Measurements from ENCODE around the gene RNF151.
A peak's percentile ranks its signal among the peaks of the same experiment; 100 is the strongest.

Gene RNF151

DNA sequence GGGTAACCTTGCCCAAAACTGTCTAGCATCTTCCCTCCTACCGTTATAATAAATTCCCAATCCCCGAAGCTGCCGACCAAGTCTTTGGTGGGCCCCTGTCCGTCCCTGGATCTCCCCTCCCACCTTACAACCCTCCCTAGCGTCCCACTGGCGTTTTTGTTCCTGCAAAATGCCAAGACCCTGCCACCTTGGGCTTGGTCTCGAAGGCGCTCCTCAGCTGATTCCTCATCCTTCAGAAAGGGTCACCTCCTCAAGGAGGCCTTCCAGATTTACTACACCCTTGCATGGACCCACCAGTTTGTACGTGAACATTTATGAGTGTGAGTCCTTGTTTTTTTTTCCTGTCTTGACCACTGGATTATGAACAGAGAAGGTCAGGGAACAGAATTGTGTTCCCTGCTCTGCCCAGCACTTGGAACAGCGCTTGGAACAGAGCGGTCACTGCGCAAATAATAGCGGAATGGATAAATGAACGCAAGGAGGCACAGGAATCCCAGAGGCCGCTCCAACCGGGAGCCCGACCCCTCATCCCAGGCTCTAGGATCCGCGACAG is 16.4 kb downstream of the RNF151 start:
- H3K4me1 ChIP-seq (ENCODE audit: insufficient read depth, low read length): peaks cover 15% of the 10 kb centered on the region
- no peaks in the 10 kb centered on the region for H3K9me3 ChIP-seq (ENCODE audit: control insufficient read depth, insufficient read depth, low read length)
- peak overlapping the region; percentile 66; the same call in 1 of the 2 replicates for H3K9ac ChIP-seq (ENCODE audit: low read depth, low read length)
- peaks cover 3% of the 10 kb centered on the region; the same call in 1 of the 2 replicates for H3K36me3 ChIP-seq (ENCODE audit: insufficient read depth, low read length)

DNA sequence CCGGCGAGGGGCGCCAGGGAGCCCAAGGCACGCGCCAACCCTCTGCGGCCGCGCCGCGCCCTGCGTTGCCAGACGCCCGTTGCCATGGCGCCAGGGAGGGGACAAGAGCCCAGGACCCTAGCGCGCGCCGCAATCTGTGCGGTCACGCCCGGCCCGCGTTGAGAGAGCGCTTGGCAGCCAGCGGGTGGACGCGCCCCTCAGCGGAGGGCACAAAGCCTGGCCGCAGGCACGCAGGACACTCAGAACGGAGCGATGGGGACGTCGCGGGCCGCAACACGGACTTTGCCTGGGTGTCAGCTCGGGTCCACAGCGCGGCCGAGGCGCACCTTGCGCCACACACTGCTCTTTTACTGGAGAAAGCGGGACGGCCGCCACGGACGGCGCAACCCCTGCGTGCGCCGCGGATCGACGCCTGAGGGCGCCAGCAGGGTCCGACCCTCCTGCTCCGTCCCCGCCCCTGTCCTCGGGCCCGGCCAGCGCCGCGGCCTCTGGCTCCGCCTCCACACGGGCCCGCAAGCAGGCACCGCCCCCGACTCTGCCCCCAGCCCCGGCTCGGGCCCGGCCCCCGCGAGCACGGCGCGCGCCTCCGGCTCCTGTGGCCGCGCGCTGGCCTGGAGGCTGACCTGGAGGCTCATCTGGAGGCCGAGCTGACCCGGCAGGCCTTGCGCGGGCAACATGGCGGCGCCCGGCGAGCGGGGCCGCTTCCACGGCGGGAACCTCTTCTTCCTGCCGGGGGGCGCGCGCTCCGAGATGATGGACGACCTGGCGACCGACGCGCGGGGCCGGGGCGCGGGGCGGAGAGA is 17.1 kb downstream of the RNF151 start, which contains the start of gene GFER:
GFER (plus strand) TSS at position 650 of the 803 bp plus-strand sequence; CDS start at position 676, 26 bp downstream.
- Histone ChIP-seq H3K9me3 (ENCODE audit: control insufficient read depth, insufficient read depth, low read length) (no peaks in the 10 kb centered on the region), H3K36me3 (ENCODE audit: insufficient read depth, low read length) (peaks cover 3% of the 10 kb centered on the region; the same call in 1 of the 2 replicates), H3K4me1 (ENCODE audit: insufficient read depth, low read length) (peaks cover 15% of the 10 kb centered on the region), H3K9ac (ENCODE audit: low read depth, low read length) (peak within 1 kb of the TSS; percentile 66)

DNA sequence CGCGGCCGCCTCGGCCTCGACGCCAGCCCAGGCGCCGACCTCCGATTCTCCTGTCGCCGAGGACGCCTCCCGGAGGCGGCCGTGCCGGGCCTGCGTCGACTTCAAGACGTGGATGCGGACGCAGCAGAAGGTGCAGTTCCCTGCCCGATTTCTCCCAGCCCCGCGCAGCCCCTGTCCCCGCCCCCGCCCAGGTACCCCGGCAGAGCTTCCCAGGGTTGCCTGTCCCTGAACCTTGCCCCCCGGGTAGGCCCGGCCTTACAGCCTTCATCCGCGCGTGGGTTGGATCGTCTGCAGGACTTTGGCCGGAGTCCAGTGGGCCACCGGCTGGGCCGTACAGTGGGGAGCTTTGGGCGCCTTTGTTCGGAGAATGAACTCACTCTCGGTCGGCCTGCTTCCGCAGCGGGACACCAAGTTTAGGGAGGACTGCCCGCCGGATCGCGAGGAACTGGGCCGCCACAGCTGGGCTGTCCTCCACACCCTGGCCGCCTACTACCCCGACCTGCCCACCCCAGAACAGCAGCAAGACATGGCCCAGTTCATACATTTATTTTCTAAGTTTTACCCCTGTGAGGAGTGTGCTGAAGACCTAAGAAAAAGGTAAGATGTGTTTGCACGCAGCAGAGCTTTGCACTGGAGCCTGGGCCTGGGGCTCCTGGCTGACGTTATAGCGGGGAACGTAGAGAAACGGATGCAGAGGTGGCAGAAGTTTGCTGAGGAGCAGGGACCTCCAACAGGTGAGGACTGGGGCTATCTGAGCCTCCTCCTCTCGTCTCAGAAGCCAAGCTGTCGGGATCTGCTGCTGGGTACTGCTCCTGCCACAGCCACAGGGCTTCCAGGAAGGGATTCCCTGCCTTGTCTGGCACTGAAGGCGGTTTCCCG is 17.9 kb downstream of the RNF151 start:
- Histone ChIP-seq H3K9me3 (ENCODE audit: control insufficient read depth, insufficient read depth, low read length) (no peaks in the 10 kb centered on the region), H3K9ac (ENCODE audit: low read depth, low read length) (peak overlapping the region; percentile 66), H3K4me1 (ENCODE audit: insufficient read depth, low read length) (peaks cover 15% of the 10 kb centered on the region), H3K36me3 (ENCODE audit: insufficient read depth, low read length) (peaks cover 3% of the 10 kb centered on the region; the same call in 1 of the 2 replicates)

DNA sequence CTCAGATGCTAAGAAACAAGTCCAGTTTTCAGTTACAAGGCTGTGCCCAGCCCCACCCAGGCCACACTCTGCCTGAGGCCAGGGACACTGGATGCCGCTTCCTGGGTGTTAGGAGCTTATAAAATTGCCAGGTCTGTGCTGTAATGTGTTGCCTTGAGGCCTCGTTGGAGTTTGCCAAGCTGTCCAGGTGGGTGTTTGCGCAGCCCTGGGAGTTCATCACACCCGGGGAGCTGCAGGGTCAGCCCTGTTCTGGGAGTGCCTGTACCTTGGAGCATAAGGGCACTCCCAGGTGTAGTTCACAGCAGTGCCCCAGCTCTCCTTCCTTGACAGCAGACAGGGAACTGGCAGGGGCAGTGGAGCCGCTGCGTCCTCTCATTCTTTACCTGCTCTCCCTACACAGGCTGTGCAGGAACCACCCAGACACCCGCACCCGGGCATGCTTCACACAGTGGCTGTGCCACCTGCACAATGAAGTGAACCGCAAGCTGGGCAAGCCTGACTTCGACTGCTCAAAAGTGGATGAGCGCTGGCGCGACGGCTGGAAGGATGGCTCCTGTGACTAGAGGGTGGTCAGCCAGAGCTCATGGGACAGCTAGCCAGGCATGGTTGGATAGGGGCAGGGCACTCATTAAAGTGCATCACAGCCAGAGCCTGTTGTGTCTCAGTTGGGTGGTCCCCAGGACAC is 19.0 kb downstream of the RNF151 start:
- peaks cover 3% of the 10 kb centered on the region; the same call in 1 of the 2 replicates for H3K36me3 ChIP-seq (ENCODE audit: insufficient read depth, low read length)
- H3K4me1 ChIP-seq (ENCODE audit: insufficient read depth, low read length): peaks cover 15% of the 10 kb centered on the region
- H3K9ac ChIP-seq (ENCODE audit: low read depth, low read length): no peak overlapping the region
- no peaks in the 10 kb centered on the region for H3K9me3 ChIP-seq (ENCODE audit: control insufficient read depth, insufficient read depth, low read length)

DNA sequence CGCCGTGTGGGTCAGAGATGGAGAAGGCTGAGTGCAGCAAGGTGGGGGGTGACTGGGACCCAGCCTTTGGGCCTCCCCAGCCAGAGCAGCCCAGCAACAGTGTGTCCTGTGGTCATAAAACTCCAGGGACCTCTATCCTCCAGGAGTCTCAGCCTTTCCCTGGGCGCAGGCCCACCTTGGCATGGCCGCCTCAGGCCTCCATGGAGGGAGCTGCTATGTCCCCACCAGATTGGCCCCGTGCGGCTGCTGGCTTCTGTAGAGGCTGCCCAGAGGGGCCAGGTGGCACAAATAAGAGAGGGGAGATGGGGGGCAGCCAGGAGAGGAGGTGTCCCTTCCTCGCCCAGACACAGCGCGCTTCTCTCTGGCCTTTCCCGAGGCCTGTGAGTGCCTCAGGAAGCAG is 20.5 kb downstream of the RNF151 start:
- no peak overlapping the region for H3K9ac ChIP-seq (ENCODE audit: low read depth, low read length)

DNA sequence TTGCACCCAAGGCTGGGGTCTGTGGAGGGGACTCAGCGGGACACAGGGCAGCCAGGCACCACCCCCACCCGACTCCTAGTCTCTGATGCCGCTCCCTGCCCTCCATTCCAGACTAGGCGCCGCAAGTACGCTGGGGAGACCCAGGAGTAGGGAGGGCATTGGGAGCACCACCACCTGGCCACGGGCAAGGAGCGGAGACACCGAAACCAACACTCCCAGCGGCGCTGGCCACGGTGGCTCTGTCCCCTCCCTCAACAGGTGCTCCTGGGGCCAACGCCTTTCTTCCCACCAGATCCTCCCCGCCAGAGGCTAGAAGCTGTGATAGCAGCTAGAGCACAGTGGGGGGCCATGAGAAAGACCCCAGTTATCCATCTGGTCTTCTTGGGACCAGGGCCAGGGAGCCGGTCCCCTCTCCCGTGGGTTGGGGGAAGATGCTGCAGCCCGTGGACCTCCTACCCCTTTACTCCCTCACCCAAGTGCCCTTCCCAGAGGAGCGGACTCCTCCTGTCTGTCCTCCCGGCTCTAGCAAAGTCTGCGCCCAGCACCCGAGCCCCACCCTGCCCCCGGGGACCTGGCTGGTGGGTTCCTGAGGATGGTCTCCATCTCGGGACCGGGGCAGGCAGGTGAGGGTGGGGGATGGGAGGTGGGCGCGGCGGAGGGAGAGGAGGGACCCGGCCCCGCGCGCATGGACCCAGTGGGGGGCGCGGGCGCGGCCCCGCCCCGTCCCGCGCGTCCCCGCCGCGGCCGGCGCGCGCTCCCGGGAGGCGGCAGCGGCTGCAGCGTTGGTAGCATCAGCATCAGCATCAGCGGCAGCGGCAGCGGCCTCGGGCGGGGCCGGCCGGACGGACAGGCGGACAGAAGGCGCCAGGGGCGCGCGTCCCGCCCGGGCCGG is 22.8 kb downstream of the RNF151 start, which contains the start of gene SYNGR3:
SYNGR3 (plus strand) TSS at position 762 of the 892 bp plus-strand sequence. CDS start 133 bp downstream, outside the sequence.
- peaks cover 4% of the 10 kb centered on the region for H3K4me1 ChIP-seq (ENCODE audit: insufficient read depth, low read length)
- no peaks in the 10 kb centered on the region for H3K9me3 ChIP-seq (ENCODE audit: control insufficient read depth, insufficient read depth, low read length)
- peaks cover 3% of the 10 kb centered on the region; the same call in 1 of the 2 replicates for H3K36me3 ChIP-seq (ENCODE audit: insufficient read depth, low read length)
- peak within 1 kb of the TSS; percentile 51 for H3K9ac ChIP-seq (ENCODE audit: low read depth, low read length)

More for the DNA sequence above, 20.5 kb downstream of the RNF151 start:
- Histone ChIP-seq H3K4me1 (ENCODE audit: insufficient read depth, low read length) (peaks cover 9% of the 10 kb centered on the region), H3K9me3 (ENCODE audit: control insufficient read depth, insufficient read depth, low read length) (no peaks in the 10 kb centered on the region), H3K36me3 (ENCODE audit: insufficient read depth, low read length) (peaks cover 3% of the 10 kb centered on the region; the same call in 1 of the 2 replicates)

DNA sequence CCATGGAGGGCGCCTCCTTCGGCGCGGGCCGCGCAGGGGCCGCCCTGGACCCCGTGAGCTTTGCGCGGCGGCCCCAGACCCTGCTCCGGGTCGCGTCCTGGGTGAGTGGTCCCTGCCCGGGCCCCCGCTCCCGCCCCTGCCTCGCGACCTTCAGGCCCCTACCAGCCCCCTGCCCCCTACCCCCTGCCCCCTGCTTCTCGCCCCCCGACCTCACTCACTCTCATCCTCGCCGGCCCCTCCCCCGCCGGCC is 23.4 kb downstream of the RNF151 start:
- H3K9me3 ChIP-seq (ENCODE audit: control insufficient read depth, insufficient read depth, low read length): no peaks in the 10 kb centered on the region
- H3K36me3 ChIP-seq (ENCODE audit: insufficient read depth, low read length): peaks cover 3% of the 10 kb centered on the region; the same call in 1 of the 2 replicates
- H3K4me1 ChIP-seq (ENCODE audit: insufficient read depth, low read length): peaks cover 2% of the 10 kb centered on the region
- H3K9ac ChIP-seq (ENCODE audit: low read depth, low read length): peak overlapping the region; percentile 51; the same call in 1 of the 2 replicates

DNA sequence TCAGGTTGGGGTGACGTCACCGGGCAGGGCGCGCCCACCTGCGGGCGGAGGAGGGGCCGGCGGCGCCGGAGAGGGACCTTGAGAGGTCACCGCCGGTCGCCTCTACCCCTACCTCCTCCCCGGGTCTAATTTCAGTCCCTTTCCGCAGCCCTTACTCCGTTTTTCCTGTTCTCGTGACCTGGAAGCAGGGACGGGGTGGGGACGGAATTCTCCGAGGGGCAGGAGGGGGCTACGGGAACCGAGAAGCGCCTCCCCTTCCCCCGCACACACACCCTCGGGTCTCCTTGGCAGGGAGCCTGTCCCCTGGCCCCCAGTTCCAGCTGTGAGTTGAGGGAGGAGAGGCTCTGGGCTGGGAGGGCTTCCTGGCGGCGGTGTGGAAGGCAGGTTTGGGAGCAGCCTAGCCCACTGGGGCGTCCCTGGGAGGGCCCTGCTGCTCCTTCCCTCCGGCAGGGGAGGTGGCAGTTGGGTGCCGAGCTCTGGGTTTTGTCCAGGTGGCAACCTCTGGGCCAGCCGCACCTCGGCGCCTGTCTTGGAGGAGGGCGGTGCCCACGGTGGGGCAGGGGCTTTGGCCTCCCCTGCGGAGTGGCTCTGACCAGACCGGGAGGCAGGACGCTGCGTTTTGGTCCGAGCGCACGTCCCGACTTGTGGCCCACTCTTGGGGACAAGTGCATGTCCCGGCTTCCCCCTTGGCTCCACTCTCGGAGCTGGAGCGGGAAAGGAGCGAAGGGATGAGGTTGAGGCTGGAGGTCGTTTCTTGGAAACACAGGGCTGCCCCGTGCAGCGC is 23.9 kb downstream of the RNF151 start:
- Histone ChIP-seq H3K9ac (ENCODE audit: low read depth, low read length) (peak overlapping the region; percentile 51; the same call in 1 of the 2 replicates), H3K36me3 (ENCODE audit: insufficient read depth, low read length) (peaks cover 3% of the 10 kb centered on the region; the same call in 1 of the 2 replicates), H3K9me3 (ENCODE audit: control insufficient read depth, insufficient read depth, low read length) (no peaks in the 10 kb centered on the region), H3K4me1 (ENCODE audit: insufficient read depth, low read length) (no peaks in the 10 kb centered on the region; the same call in 1 of the 2 replicates)

DNA sequence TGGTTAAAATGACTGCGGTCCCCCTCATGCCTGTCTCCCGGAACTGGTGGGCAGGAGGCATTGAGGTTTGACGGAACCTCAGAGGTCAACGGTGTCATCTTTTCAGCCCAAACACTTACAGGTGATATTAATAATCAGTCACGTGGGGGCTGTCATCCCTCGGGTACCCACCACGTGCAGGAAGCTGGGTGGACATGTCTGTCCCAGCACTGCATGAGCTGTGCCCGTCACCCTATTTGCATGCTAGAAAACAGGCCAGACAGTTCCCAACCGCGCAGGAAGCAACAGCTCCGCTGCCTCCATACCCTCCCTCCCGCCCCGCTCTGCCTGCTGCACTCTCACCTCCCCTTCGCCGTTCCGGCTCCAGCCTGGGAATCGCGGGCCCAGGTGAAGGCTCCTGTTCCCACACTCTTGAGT is 24.5 kb downstream of the RNF151 start:
- peaks cover 2% of the 10 kb centered on the region; the same call in 1 of the 2 replicates for H3K36me3 ChIP-seq (ENCODE audit: insufficient read depth, low read length)
- H3K4me1 ChIP-seq (ENCODE audit: insufficient read depth, low read length): no peaks in the 10 kb centered on the region; the same call in 1 of the 2 replicates
- peak overlapping the region; percentile 51; the same call in 1 of the 2 replicates for H3K9ac ChIP-seq (ENCODE audit: low read depth, low read length)
- no peaks in the 10 kb centered on the region for H3K9me3 ChIP-seq (ENCODE audit: control insufficient read depth, insufficient read depth, low read length)

DNA sequence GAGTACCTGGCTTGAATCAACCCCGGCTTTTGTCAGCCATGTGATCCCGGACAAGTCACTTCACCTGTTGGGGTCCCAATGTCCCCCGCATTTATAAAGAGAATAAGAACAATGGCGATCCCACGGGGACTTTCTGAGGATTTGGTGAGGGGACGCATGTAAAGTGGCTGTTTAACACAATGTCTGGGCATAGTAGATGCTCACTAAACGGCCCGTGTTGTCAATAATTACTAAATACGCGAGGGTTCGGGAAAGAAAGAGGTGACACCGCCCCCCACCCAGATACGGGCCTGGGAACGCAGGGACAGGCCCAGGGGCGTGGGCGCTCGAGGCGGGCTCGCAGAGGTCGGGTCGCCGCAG is 24.9 kb downstream of the RNF151 start:
- H3K4me1 ChIP-seq (ENCODE audit: insufficient read depth, low read length): no peaks in the 10 kb centered on the region; the same call in 1 of the 2 replicates
- H3K9me3 ChIP-seq (ENCODE audit: control insufficient read depth, insufficient read depth, low read length): no peaks in the 10 kb centered on the region

DNA sequence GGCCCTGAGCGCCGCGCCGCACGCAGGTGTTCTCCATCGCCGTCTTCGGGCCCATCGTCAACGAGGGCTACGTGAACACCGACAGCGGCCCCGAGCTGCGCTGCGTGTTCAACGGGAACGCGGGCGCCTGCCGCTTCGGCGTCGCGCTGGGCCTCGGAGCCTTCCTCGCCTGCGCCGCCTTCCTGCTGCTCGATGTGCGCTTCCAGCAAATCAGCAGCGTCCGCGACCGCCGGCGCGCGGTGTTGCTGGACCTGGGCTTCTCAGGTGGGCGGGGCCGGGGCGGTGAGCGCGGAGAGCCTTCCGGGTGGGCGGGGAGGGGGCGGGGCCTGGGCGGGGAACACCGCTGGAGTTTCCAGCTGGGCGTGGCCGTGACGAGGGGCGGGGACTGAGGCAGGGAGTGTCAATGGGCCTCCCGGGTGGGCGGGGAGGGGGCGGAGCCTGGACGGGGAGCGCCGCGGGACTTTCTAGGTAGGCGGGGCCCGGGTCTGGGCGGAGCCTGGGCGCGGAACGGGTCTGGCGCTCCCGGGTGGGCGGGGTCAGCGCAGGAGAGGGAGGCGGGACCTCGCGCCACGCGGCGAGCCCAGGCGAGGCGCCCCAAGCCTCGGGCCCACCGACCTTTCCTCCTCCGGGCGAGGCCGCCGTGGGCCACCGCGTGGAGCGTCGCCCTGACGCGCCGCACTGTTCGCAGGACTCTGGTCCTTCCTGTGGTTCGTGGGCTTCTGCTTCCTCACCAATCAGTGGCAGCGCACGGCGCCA is 25.5 kb downstream of the RNF151 start:
- H3K4me1 ChIP-seq (ENCODE audit: insufficient read depth, low read length): no peaks in the 10 kb centered on the region; the same call in 1 of the 2 replicates
- H3K9me3 ChIP-seq (ENCODE audit: control insufficient read depth, insufficient read depth, low read length): no peaks in the 10 kb centered on the region
- peak overlapping the region; percentile 70 for H3K9ac ChIP-seq (ENCODE audit: low read depth, low read length)
- no peaks in the 10 kb centered on the region for H3K36me3 ChIP-seq (ENCODE audit: insufficient read depth, low read length)

More for the DNA sequence above, 24.9 kb downstream of the RNF151 start:
- Histone ChIP-seq H3K36me3 (ENCODE audit: insufficient read depth, low read length) (no peaks in the 10 kb centered on the region), H3K9ac (ENCODE audit: low read depth, low read length) (peak overlapping the region; percentile 51; the same call in 1 of the 2 replicates)

Data from ES-I3 (cell line).